GM12878 (cell line): ENCODE data around the gene CST8.

Source experiments
- BRCA1 ChIP-seq: IDR thresholded peaks from 2 replicates; pipeline ENCODE4 v1.6.1; 2011; ENCODE audit warnings: low read depth, low read length, improper control_type of control experiment
- CHD2 ChIP-seq: IDR thresholded peaks from 2 replicates; pipeline ENCODE4 v1.6.1; 2011; ENCODE audit warnings: low read depth, low read length, improper control_type of control experiment, borderline replicate concordance
- CTCF ChIP-seq, 3 experiments: IDR thresholded peaks in 2 of 3; conservative IDR thresholded peaks in 1 of 3; 2 replicates each; pipeline ENCODE4 v1.5.1; 2011; ENCODE audit warnings: low read depth in 3 of 3, low read length in 3 of 3, mild to moderate bottlenecking in 3 of 3, control low read depth in 2 of 3, moderate library complexity in 2 of 3, inconsistent platforms in 1 of 3, mixed read lengths in 1 of 3; ENCODE audit not compliant: control insufficient read depth in 2 of 3, insufficient read depth in 1 of 3; ENCODE audit errors: extremely low read depth in 1 of 3
- EP300 ChIP-seq, 2 experiments: fragments of 150-350 bp in 1 of 2; IDR thresholded peaks; 2 replicates each; pipeline ENCODE4 v1.6.1; 2011 to 2012; ENCODE audit warnings: low read depth in 2 of 2, low read length in 2 of 2, borderline replicate concordance in 1 of 2, improper control_type of control experiment in 1 of 2, inconsistent platforms in 1 of 2; ENCODE audit not compliant: control insufficient read depth in 1 of 2
- MAX ChIP-seq: IDR thresholded peaks from 2 replicates; pipeline ENCODE4 v1.6.1; 2012; ENCODE audit warnings: low read depth, low read length, improper control_type of control experiment
- POLR2A ChIP-seq: IDR thresholded peaks from 2 replicates; pipeline ENCODE4 v1.6.1; 2011; ENCODE audit warnings: low read depth, mild to moderate bottlenecking, low read length
- POLR2AphosphoS5 ChIP-seq: IDR thresholded peaks from 2 replicates; pipeline ENCODE4 v1.6.1; 2011; ENCODE audit warnings: mild to moderate bottlenecking, low read length, inconsistent platforms
- RAD51 ChIP-seq: fragments of 450-650 bp; IDR thresholded peaks from 2 replicates; pipeline ENCODE4 v1.6.1; 2016; ENCODE audit warnings: moderate library complexity, mild to moderate bottlenecking, inconsistent platforms
- USF2 ChIP-seq: IDR thresholded peaks from 2 replicates; pipeline ENCODE4 v1.6.1; 2011; ENCODE audit warnings: low read depth, low read length, improper control_type of control experiment, borderline replicate concordance
- ZBTB33 ChIP-seq: fragments of 450-650 bp; IDR thresholded peaks from 2 replicates; pipeline ENCODE4 v1.6.1; 2017; ENCODE audit warnings: mild to moderate bottlenecking

- no peak for TF ChIP-seq CTCF (IDR thresholded peaks at IDR 0.05 in 2 of 3, conservative IDR thresholded peaks at IDR 0.05 in 1 of 3; ENCODE audit: control insufficient read depth in 2 of 3, extremely low read depth in 1 of 3, insufficient read depth in 1 of 3, low read depth in 3 of 3, low read length in 3 of 3)
- TF ChIP-seq POLR2AphosphoS5 = no peak
- no peak for TF ChIP-seq POLR2A
- no peak for TF ChIP-seq ZBTB33
- no peak for TF ChIP-seq CHD2
- TF ChIP-seq USF2 = no peak
- no peak for TF ChIP-seq MAX
- no peak for TF ChIP-seq BRCA1
- no peak for TF ChIP-seq EP300 (IDR thresholded peaks at IDR 0.05; ENCODE audit: borderline replicate concordance in 1 of 2, control insufficient read depth in 1 of 2, low read depth in 2 of 2, low read length in 2 of 2)
- TF ChIP-seq RAD51 = no peak
These were observed 34.5 kb upstream of the CST8 start for GRCh38 chr20:23456409-23456808.
